Stimulated activated CD4-positive, alpha-beta T cell treated with anti-CD3 and anti-CD28 coated beads, Interleukin-2, amount 100 ng/mL, for 24 hours (primary cell): ENCODE measurements around the gene KNDC1.
"Not testable (repeated sequence)": the region's sequence is repeated elsewhere in the genome, so short reads cannot be mapped to it uniquely, and the experiment has no call there.

Source experiments
- DNase-seq, 2 donors: peaks; one replicate each; pipeline ENCODE4 v3.0.0-alpha.2; 2020

Gene KNDC1, protein sequence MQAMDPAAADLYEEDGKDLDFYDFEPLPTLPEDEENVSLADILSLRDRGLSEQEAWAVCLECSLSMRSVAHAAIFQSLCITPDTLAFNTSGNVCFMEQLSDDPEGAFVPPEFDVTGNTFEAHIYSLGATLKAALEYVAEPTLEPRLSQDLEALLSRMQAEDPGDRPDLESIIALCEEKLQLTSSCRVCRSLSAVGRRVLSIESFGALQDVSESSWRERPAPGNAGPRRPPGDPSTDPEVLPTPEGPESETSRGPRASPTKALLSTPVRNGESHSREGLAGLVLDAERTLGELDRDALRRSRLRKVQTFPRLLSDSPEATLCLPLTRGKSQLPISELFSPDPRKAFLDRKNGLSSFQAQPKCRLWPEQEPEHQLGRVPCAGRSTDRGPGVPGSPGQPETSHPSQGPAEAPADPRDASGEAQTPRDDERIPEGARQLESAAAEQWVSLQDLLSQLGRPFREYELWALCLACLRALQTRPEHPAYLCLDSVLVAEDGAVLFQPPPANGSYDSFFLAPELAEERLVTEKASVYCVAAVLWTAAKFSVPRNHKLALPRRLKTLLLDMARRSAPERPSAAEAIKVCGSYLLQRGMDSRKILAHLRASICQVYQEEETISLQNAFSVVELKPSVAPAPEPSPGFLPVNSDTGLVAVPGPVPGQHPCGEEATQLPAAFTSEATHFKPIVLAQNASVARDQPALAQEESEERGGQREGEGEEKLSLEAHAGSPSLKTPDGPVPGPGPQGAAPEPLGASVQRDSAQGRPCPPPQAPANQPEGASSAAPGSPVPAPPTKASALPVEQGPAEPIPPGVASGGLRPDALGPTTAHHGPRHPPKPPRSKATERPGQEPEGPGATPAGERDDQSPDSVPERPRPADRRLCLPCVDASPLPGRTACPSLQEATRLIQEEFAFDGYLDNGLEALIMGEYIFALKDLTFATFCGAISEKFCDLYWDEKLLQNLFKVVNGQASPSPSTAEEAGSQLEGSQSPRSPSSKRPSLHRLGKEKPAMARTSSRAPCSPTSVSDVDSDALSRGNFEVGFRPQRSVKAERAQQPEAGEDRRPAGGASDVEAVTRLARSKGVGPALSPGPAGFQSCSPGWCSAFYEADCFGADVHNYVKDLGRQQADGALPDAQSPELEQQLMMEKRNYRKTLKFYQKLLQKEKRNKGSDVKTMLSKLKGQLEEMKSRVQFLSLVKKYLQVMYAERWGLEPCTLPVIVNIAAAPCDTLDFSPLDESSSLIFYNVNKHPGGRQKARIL (N-terminal part only)

DNA sequence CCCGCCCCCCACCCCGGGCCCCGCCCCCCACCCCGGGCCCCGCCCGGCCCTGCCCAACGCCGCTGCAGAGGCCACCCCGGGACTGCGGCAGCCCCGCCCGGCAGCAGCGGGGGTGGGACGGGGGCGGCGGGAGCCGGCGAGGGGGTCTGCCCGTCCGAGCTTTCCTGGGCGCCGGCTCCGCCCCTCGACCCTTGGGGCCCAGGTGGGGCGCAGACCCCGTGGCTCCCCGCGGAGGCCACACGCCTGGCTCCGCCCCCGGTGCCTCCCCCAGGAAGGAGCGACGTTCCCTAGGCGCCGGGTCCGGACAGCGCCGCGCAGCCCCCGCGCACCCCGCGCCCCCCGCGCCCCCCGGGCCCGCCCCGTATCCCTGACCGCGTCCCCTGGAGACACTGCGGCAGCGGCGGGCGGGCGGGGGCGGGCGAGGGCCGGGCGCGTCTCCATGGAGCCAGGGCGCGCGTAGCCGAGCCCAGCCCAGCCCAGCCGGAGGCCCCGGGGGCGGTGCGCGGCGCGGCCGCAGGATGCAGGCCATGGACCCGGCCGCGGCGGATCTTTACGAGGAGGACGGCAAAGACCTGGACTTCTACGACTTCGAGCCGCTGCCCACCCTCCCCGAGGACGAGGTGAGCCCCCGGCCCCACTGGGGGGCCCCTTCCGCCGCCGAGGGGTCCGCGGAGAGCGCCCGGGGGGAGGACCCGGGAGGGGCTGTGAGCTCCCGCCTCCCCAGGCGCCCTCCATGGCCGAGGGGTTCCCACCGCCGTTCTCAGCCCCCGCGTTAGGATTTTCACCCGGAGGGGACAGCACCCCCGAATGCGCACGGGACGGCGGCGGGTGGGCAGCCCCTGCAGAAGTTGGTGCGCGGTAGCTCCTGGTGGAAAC is at the start of gene KNDC1:
Gene KNDC1, plus strand, starts transcription at position 270 of the 876 bp plus-strand sequence. Its CDS starts 249 bp downstream, at position 519.
- DNase-seq = peak in 1 of 2 donors; percentile 20

DNA sequence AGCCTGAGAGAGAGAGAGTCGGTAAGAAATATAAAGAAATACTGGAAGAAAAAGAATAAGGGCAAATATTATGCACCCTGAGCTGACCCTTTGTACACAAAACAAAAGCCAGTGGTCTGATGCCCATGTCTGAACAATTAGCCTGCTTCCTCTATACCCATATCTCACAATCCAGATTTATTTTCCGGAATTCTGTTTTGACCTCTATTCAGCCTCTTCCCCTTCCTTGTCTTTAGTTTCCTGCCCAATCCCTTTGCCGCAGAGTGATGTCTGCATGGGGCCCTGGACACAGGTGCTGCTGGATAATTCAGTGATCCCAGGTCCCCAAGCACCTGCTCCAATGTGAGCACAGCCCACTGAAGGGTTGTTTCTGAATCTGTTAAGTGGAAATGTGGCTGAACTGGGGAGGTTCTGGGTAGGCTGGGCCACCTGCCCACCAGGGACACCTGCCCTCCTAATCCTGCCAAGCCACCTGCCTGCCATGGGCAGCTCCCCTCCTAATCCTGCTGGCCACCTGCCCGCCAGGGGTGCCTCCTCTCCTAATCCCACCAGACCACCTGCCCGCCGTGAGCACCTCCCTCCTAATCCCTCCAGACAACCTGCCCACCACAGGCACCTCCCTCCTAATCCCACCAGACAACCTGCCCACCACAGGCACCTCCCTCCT is 49.3 kb upstream of the KNDC1 start:
- no peak for DNase-seq

DNA sequence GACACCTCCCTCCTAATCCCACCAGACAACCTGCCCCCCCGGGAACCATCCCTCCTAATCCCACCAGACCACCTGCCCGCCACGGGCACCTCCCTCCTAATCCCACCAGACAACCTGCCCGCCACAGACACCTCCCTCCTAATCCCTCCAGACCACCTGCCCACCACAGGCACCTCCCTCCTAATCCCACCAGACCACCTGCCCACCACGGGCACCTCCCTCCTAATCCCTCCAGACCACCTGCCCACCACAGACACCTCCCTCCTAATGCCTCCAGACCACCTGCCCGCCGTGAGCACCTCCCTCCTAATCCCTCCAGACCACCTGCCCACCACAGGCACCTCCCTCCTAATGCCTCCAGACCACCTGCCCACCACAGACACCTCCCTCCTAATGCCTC is 48.4 kb upstream of the KNDC1 start:
- DNase-seq = not testable (repeated sequence)

DNA sequence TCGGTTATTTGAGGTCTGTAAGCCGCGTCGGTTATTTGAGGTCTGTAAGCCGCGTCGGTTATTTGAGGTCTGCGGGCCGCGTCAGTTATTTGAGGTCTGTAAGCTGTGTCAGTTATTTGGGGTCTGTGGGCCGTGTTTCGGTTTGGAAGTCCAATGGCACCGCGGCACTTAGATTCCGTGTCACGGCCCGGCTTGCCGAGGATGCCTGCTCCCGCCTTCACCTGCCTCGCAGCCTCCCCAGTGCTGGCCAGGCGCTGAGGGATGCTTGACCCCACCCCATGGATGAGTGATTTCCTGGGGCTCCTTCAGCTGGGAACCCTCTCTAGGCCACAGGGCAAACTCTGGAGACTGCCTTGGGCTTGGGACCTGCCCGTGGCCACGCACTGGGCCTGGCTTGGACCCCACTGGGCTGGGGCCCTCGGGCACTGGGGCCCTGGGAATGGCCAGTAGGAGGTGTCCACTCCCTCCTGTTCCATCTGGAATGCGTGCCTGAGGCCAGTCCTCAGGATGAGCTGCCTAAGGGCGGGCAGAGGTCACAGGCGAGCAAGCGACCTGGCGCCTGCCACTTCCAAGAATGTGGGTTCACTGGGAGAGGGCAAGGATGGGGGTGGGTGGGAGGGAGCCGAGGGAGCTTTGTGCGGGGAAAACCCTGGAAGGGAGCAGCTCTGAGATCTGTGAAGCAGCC is 46.7 kb upstream of the KNDC1 start:
- no peak for DNase-seq

DNA sequence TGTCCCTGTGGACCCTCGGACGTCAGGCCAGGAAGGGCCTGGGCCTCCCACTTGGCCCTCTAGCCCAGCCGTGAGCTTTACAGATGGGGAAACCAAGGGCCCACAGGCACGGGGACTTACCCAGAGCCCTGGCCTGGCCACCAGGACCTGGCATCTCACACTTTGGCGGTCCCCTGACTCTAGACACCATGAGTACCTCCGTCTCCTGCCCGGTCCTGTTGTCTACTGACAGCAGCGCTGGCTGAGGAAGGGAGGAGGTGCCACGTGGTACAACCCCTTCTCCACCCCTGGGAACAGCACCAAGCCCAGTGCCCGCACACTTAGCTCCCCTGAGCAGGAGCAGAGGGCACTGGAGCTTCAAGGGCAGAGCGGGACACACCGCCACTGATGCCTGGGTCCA is 46.2 kb upstream of the KNDC1 start:
- DNase-seq = no peak

DNA sequence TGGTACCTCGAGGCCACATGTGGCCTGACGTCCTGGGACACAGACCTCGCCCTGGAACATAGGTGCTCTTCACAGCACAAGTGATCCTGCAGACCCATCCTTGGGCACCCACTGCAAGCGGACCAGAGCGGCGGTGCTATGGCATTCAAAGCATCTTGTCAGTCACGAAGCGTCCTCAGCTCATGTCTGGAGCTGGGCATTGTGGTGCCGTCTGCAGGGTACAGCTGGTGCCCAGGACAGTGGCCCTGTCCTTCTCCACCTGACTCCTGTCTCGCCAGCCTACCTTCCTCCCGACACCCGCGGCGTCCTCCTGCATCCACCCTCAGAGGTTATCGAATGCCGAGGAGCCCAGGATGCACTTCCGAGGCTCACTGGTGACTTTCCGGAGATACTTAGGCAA is 45.8 kb upstream of the KNDC1 start:
- no peak for DNase-seq

DNA sequence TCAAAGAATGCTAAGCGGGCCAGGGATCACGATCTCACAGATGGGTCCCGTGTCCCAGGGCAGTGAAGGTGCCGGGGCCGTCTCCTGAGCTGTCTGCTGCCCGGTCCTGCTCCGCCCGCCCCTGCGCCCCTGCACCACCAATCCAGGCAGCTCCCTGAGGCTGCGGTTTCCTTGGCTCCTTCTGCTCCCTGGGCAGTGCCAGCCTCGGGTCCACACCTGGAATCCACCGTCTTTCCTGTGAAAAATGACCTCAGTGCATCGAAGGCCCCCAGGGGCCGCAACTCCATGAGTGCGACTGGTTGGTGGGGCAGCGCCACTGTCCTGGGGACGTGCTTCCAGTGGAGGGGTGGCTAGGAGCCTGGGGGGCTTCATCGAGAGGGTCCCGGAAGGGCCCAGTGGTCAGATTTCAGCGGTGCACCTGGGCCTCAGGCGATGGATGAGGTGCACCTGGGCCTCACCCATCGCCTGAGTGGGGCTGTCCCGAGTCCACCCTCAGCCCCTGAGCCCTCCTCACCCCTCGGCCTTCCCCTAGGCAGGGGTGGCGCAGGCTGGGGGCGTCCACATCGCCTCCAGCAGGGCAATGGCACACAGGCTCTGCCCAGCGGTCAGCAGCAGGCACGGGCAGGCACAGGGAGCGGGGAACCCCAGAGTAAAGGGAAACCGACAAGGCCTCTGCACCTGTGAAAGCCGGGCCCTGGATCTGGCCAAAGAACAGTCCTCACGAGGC is 45.1 kb upstream of the KNDC1 start:
- no peak for DNase-seq

DNA sequence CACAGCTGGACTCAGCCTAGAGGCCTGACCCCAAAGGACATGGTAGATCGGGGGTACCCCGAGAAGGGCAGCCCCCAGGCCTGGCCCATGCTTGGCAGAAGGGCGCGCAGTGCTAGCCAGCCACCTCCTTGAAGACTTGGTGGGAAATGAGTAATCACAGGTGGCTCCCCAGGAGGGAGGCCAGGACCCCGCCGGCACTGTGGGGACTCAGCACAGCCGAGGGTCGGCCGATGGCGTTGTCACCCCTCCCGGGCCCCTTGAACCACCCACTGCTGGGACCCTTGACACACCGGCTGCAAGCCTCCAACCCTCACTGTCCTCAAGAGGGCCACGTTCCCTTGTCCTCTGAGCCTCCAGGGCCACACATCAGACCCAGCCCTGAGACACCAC is 44.6 kb upstream of the KNDC1 start:
- DNase-seq = no peak

DNA sequence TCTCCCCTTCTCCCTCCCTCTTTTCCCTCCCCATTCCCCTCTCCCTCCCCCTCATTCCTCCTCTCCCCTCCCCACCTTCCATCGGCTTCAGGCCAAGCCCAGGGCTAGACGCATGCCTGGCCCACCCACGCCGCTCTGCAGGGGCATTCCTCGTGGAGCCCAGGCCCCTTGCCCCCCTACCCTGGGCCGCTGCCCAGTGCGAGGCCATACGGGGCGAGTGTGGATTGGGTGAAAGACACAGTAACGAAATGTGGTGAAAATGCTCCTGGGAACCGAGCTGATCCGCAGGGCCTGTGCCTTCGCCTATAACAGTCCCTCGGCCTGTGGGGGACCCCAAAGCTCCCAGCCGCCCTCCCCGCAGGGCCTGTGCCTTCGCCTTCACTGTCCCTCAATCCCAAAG is 44.0 kb upstream of the KNDC1 start:
- no peak for DNase-seq

DNA sequence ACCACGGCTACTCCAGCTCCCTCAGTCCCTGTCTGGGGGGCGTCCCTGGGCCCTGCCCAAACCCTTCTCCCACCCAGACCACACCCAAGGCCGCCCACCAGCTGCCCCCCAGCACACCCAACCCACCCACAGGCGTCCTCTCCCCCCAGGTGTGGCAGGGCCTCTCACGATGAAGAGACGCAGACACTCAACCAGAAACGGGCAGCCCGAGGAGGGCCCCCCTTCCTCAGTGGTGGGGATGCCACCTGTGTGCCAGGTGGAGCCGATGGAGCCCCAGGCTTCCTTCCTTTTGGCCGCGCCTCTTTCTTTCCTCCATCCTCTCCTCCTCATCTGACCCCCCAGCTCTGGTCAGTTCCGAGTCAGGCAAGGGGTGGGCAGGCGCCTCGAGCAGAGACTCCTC is 43.6 kb upstream of the KNDC1 start:
- DNase-seq = no peak

DNA sequence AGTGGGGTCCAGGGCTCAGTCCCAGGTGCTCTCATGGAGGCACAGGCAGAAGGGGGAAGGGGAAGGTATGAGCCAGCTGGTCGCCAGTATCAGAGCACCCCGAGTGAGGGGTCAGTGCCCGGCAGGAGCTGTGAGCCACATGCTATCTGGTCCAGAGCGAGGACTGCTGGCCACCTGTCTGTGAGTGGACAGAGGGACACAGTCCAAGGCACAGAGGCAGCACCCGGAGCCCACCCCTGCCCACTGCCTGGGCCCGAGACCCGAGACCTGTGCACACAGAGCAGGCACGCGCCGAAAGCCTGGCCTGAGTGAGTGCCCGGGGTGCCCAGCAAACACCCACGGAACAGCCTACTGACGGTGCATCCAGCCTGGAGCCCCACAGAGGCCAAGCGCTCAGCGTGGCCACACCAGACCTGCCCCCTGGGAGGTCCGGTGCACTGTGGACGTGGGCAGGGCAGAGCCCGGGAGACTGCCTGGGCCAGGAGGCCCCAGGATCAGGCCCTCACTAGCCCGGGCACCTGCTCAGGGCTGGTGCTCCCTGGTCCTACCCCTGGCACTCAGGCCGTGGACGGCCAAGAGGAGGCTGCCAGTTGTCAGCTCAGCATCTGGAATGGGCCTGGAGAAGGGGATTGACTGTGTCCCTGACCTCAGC is 42.9 kb upstream of the KNDC1 start:
- no peak for DNase-seq

DNA sequence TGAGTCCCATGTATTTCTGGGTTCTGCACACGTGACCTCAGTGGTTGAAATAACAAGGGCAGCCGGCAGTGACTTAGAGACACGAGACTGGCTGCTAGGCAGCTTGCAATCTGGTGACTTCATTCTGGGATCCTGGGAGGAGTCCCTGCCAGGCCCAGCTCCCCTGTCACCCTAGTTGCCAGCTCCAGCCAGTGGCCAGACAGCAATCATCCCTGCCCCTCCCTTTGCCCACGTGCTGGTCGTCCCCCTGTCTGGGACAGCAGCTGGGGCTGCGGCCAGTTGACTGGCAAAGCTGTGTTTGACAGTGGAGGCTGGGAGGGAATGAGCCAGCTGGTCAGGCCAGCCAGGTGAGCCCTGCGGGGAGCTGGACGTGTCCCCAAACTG is 42.3 kb upstream of the KNDC1 start:
- no peak for DNase-seq

DNA sequence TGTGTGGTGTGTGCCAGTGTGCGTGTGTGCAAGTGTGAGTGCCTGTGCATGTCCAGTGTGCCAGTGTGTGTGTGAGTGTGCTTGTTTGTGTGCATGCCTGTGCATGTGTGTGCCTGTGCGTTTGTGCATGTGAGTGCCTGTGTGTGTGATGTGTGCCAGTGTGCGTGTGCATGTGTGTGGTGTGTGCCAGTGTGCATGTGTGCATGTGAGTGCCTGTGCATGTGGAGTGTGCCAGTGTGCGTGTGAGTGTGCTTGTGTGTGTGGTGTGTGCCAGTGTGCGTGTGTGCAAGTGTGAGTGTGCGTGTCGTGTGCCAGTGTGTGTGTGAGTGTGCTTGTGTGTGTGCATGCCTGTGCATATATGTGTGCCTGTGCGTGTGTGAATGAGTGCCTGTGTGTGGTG is 38.5 kb upstream of the KNDC1 start:
- no peak for DNase-seq

DNA sequence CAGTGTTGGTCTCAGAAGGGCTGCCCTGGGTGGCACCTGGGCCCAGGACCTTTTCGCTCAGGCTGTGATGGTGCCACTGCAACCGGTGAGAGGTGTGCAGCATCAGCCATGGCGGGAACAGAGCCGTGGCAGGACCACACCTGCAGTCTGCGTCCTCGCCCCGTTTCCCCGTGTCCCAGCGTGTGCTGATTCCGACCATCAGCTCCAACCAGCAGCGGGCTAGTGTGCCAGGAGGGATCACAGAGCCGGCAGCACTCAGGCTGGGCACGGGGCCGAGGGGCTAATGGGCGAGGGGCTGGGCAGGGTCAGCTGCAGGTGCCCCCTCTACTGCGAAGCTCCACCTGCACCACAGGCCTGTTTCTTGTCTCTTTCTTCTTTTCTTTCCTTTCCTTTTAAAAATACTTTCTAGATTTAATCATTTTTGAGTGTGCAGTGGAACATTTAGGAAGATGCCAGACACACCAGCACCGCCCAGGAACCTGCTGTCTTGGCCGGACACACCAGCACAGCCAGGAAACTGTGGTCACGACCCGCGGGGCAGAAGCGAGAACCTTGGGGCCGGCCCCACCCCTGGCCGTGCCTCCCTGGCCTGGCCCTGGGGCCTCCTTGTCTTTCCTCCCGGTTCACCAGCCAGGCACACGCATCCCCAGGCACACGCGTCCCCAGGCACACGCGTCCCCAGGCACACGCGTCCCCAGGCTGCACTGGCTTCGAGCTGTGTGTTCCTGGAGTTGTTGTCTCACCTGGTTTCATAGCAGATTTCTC is 37.7 kb upstream of the KNDC1 start:
- no peak for DNase-seq

DNA sequence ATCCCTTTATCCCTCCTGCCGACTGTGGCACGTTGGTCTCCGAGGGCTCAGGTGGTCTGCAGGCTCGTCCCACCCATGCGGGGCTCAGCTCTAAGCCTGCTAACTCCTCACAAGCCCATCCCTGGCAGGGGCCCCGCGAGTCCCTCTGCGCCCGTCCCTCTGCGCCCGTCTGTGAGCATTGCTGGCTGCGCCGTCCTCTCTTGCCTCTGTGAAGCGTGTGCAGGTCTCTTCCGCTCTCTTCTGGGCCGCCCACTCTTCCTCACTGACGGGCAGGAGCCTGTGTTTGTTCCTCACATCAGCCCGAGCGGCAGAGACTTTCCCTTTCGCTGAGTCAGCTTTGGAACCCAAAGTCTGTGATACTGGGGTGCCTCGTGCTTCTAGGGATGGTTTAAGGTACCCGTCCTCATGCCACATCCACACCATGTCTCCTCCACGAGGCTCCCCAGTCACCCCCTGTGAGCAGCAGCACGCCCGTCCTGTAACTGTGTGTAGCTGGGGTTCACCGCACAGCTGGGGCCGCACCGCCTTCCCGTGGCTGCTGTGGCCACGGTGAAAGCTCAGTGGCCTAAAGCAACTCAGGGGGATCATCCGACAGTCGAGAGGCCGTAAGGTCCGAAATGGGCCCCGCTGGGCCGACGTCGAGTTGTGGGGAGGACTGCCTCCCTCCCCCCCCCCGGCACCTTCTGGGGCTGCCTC is 36.8 kb upstream of the KNDC1 start:
- DNase-seq = peak in 1 of 2 donors; percentile 26

DNA sequence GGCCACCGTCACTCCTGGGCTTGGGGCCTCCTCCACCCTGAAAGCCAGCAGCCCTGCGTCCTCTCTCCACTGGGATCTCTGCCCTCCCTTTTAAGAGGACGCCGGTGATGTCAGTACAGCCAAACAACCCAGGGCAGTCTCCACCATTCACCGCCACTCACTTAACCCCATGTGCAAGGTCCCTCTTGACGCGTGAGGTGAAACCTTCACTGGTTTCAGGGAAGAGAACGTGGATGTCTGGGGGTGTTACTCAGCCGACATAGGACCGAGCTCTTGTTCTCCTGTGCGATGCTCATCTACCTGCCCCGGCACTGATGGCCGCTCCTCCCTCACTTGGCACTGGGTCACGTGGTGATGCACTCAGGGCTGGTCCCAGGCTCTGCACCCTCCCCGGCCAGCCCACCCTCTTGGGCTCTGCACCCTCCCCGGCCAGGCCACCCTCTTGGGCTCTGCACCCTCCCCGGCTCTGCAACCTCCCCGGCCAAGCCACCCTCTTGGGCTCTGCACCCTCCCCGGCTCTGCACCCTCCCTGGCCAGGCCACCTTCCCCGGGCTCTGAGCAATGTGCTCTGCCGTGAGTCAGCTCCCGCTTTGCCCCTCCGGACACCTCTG is 36.2 kb upstream of the KNDC1 start:
- no peak for DNase-seq

DNA sequence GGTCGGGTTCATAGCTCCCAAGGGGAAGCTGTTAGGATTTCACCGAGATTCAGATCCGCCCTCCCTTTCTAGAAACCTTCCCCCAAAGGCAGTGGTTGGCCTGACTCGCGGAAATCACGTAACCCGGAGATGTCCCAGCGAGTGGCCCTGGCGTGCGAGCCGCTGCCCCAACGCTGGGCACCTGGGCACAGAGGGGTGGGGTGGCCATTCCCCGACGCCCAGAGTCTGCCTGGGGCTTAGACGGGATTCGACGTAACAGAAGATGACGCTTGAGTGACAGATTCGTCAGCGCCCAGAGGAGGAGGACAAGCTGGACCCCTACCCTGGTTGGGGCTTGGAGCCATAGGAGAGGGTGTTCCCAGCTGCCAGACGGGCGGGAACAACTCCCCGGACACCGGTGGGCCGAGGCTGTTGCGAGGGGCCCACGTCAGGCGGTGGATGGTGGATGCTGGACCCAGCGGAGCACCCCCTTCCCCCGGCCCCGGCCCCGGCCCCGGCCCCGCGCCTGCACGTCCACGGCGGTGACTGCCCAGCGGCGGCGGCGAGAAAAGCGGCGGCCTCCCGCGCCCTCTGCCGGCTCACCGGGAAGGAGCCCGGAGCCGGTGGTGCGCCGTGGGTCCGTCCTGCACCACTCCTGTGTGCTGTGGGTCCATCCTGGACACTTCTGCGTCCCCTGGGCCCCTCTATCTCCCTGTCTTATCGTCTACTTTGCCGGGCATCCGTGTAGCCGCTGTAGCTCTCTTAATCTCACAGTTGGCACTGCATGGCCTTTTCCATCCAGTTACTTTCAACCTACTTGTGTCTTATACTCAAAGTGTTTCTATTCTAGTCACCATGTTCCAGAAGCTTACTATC is 35.4 kb upstream of the KNDC1 start:
- peak in 1 of 2 donors; percentile 53 for DNase-seq
